SK-N-SH (cell line): Measurements from ENCODE around the gene ZNF22. TPM values are rescaled to one million over a fixed set of nuclear protein-coding genes. Genes with fewer than 3 reads are reported as not detected.

Source experiments
- CTCF ChIA-PET: fragments of 300-600, 350-600 bp; formaldehyde crosslinking; extraction: SDS; loops from one replicate; lab custom pipeline; 2021; lab: Yijun Ruan, JAX
- POLR2A ChIA-PET: fragments of 350-600 bp; sonication (Branson Sonifier 250); formaldehyde crosslinking; extraction: SDS; loops from one replicate; lab custom pipeline; 2020; ENCODE audit warnings: antibody characterized with exemption, inconsistent platforms; lab: Yijun Ruan, JAX
- DNase-seq: peaks from one replicate; pipeline ENCODE4 v3.0.0; 2012
- H2AFZ ChIP-seq: fragments of 200-600 bp; sonication (generic); 2 replicates; pipeline ENCODE4 v1.8.1; 2016; ENCODE audit warnings: antibody characterized with exemption, mild to moderate bottlenecking, low read depth
- H3F3A ChIP-seq: fragments of 200-600 bp; sonication (generic); replicated peaks from 2 replicates; pipeline ENCODE3; 2016; ENCODE audit warnings: antibody characterized with exemption, mild to moderate bottlenecking; ENCODE audit not compliant: insufficient read depth
- H3K27ac ChIP-seq, 2 experiments: fragments of 200-500 bp in 1 of 2; fragments of 200-600 bp in 1 of 2; sonication (Bioruptor generic) in 1 of 2; sonication (generic), shearing (Covaris generic) in 1 of 2; 2 replicates each; pipeline versions ENCODE4 v1.5.1 to v1.6.1; 2014 to 2016; ENCODE audit warnings: low read depth in 2 of 2, inconsistent platforms in 1 of 2, low read length in 1 of 2, mild to moderate bottlenecking in 1 of 2, mixed read lengths in 1 of 2
- H3K27me3 ChIP-seq: fragments of 200-600 bp; sonication (generic), shearing (Covaris generic); 2 replicates; pipeline ENCODE4 v1.6.1; 2016; ENCODE audit warnings: mixed run types; ENCODE audit not compliant: insufficient read depth
- H3K36me3 ChIP-seq, 2 experiments: fragments of 200-500 bp in 1 of 2; fragments of 200-600 bp in 1 of 2; sonication (Bioruptor generic) in 1 of 2; sonication (generic) in 1 of 2; replicated peaks in 1 of 2; 2 replicates each; pipeline versions ENCODE3 to v1.5.1; 2014 to 2016; ENCODE audit warnings: low read length in 1 of 2, mild to moderate bottlenecking in 1 of 2; ENCODE audit not compliant: insufficient read depth in 2 of 2, control insufficient read depth in 1 of 2
- H3K4me1 ChIP-seq, 2 experiments: fragments of 200-500 bp in 1 of 2; fragments of 200-600 bp in 1 of 2; sonication (Bioruptor generic) in 1 of 2; sonication (generic), shearing (Covaris generic) in 1 of 2; 2 replicates each; pipeline versions ENCODE4 v1.5.1 to v1.6.1; 2014 to 2016; ENCODE audit warnings: low read depth in 1 of 2, low read length in 1 of 2, mixed run types in 1 of 2; ENCODE audit not compliant: insufficient read depth in 2 of 2, control insufficient read depth in 1 of 2
- H3K4me2 ChIP-seq: fragments of 200-600 bp; sonication (generic), shearing (Covaris generic); 2 replicates; pipeline ENCODE4 v1.6.1; 2017; ENCODE audit warnings: mixed run types
- H3K4me3 ChIP-seq, 2 experiments: fragments of 200-500 bp in 1 of 2; fragments of 200-600 bp in 1 of 2; sonication (Bioruptor generic) in 1 of 2; sonication (generic), shearing (Covaris generic) in 1 of 2; 2 replicates each; pipeline versions ENCODE4 v1.5.1 to v1.8.1; 2014 to 2016; ENCODE audit warnings: low read depth in 2 of 2, inconsistent platforms in 1 of 2, low read length in 1 of 2, mild to moderate bottlenecking in 1 of 2, mixed read lengths in 1 of 2, moderate library complexity in 1 of 2
- H3K79me2 ChIP-seq: fragments of 200-600 bp; sonication (generic); 2 replicates; pipeline ENCODE4 v1.8.1; 2017; ENCODE audit warnings: mild to moderate bottlenecking; ENCODE audit not compliant: insufficient read depth
- H3K9ac ChIP-seq: fragments of 200-600 bp; sonication (generic); 2 replicates; pipeline ENCODE4 v1.6.1; 2017; ENCODE audit warnings: mixed run types
- H3K9me2 ChIP-seq: fragments of 200-600 bp; sonication (generic); 2 replicates; pipeline ENCODE4 v1.6.1; 2017; ENCODE audit warnings: mixed run types
- H3K9me3 ChIP-seq: fragments of 200-600 bp; sonication (generic); 2 replicates; pipeline ENCODE4 v1.6.1; 2017; ENCODE audit warnings: mixed run types, mild to moderate bottlenecking, moderate library complexity
- H4K20me1 ChIP-seq: fragments of 200-600 bp; sonication (generic); 2 replicates; pipeline ENCODE4 v1.6.1; 2017; ENCODE audit warnings: mild to moderate bottlenecking, mixed run types; ENCODE audit not compliant: insufficient read depth
- CTCF ChIP-seq: fragments of 200-600 bp; sonication (generic); IDR thresholded peaks from 2 replicates; pipeline ENCODE4 v1.6.1; 2017; ENCODE audit warnings: antibody characterized with exemption, mild to moderate bottlenecking, moderate library complexity
- ELF1 ChIP-seq: IDR thresholded peaks from 2 replicates; pipeline ENCODE4 v1.4.0; 2012
- EP300 ChIP-seq, 2 experiments: IDR thresholded peaks; 2 replicates each; pipeline versions ENCODE4 v1.4.0 to v1.6.1; 2012; ENCODE audit warnings: borderline replicate concordance in 1 of 2, low read depth in 1 of 2, low read length in 1 of 2
- EZH2phosphoT487 ChIP-seq: fragments of 200-600 bp; sonication (generic); IDR thresholded peaks from 2 replicates; pipeline ENCODE4 v1.6.1; 2017; ENCODE audit warnings: low read depth, mixed run types, mild to moderate bottlenecking, antibody characterized with exemption, moderate library complexity, borderline replicate concordance
- FOSL2 ChIP-seq: IDR thresholded peaks from 2 replicates; pipeline ENCODE4 v1.4.0; 2012; ENCODE audit warnings: low read depth, mild to moderate bottlenecking, moderate library complexity, borderline replicate concordance
- GABPA ChIP-seq: IDR thresholded peaks from 2 replicates; pipeline ENCODE4 v1.4.0; 2012; ENCODE audit warnings: low read depth, mild to moderate bottlenecking
- GATA2 ChIP-seq: sonication (generic); formaldehyde crosslinking; IDR thresholded peaks from 2 replicates; pipeline ENCODE4 v1.5.0; 2020; ENCODE audit warnings: mild to moderate bottlenecking, missing genetic modification reagents
- JUND ChIP-seq: IDR thresholded peaks from 2 replicates; pipeline ENCODE4 v1.4.0; 2012
- MAX ChIP-seq: IDR thresholded peaks from 2 replicates; pipeline ENCODE4 v1.4.0; 2012; ENCODE audit warnings: low read depth
- MEF2A ChIP-seq: IDR thresholded peaks from 2 replicates; pipeline ENCODE4 v1.4.0; 2012; ENCODE audit warnings: low read depth, borderline replicate concordance
- NRF1 ChIP-seq: IDR thresholded peaks from 2 replicates; pipeline ENCODE4 v1.6.1; 2012; ENCODE audit warnings: low read depth, mild to moderate bottlenecking, low read length
- PBX3 ChIP-seq: IDR thresholded peaks from 2 replicates; pipeline ENCODE4; 2012
- POLR2AphosphoS5 ChIP-seq: IDR thresholded peaks from 2 replicates; pipeline ENCODE4 v1.6.1; 2012; ENCODE audit warnings: low read depth, low read length
- RAD21 ChIP-seq: IDR thresholded peaks from 2 replicates; pipeline ENCODE4 v1.6.1; 2012; ENCODE audit warnings: mild to moderate bottlenecking, low read length
- RCOR1 ChIP-seq: fragments of 150-350 bp; IDR thresholded peaks from 2 replicates; pipeline ENCODE4 v1.6.1; 2017; ENCODE audit warnings: antibody characterized with exemption, low read length
- REST ChIP-seq: IDR thresholded peaks from 2 replicates; pipeline ENCODE4 v1.6.1; 2012; ENCODE audit warnings: mild to moderate bottlenecking, low read depth, low read length, moderate library complexity
- SMC3 ChIP-seq: IDR thresholded peaks from 2 replicates; pipeline ENCODE4 v1.6.1; 2012; ENCODE audit warnings: low read depth, low read length, improper control_type of control experiment
- TAF1 ChIP-seq: IDR thresholded peaks from 2 replicates; pipeline ENCODE4 v1.6.1; 2012; ENCODE audit warnings: low read depth, mild to moderate bottlenecking, low read length, moderate library complexity, borderline replicate concordance
- TCF12 ChIP-seq: IDR thresholded peaks from 2 replicates; pipeline ENCODE4 v1.4.0; 2012
- TEAD4 ChIP-seq: IDR thresholded peaks from 2 replicates; pipeline ENCODE4 v1.4.0; 2012; ENCODE audit warnings: mild to moderate bottlenecking, borderline replicate concordance; ENCODE audit not compliant: insufficient read depth
- YY1 ChIP-seq: IDR thresholded peaks from 2 replicates; pipeline ENCODE4 v1.4.0; 2012; ENCODE audit warnings: low read depth, mild to moderate bottlenecking
- WGBS: methylation state at CpG from one replicate; pipeline ENCODE4 v1.1.6; 2017; ENCODE audit warnings: low lambda C conversion rate; 5-methylcytosine and 5-hydroxymethylcytosine counted together
- polyA plus RNA-seq, 3 experiments: library from polyadenylated mRNA; depleted of rRNA; stranded (reverse); fragments of >200 nt; gene quantifications; 2 replicates each; pipeline ENCODE4 v1.2.3, GENCODE V29; 2012

Gene ZNF22
- polyA plus RNA-seq, 1 of the 3 experiments (the other 2 are of a cell fraction) = 10.2 TPM

GRCh38 chr10:44959247-44960087, 41.3 kb upstream of the ZNF22 start, which contains the start of gene RASSF4:
Gene RASSF4 (plus strand): TSS chr10:44959802. CDS start chr10:44970203, 10,401 bp downstream.
- H3K36me3 ChIP-seq = peaks cover 0 to 8% of the 10 kb centered on the region in 2 experiments
- peak within 1 kb of the TSS; percentile 96 for H3K4me2 ChIP-seq
- peak within 1 kb of the TSS; percentile 83 to 89 for H3K4me3 ChIP-seq
- peak within 1 kb of the TSS; percentile 75 to 81 for H3K27ac ChIP-seq
- peak within 1 kb of the TSS; percentile 91 for H3K9ac ChIP-seq
- CTCF ChIA-PET = interaction anchor here (1.0 to 2.9 kb wide), 2 partner anchors 8 to 27 kb away, joined by 3 to 16 read pairs; no protein-coding TSS in a partner anchor
- peak within 1 kb of the TSS; percentile 90 for H2AFZ ChIP-seq
- peaks cover 17 to 31% of the 10 kb centered on the region in 2 experiments; a peak in 3 of 4 replicates for H3K4me1 ChIP-seq
- TF ChIP-seq NRF1 (peak; percentile 83), MAX (peak; percentile 51; the same call in 1 of the 2 replicates), ELF1 (peak; percentile 62), GATA2 (CRISPR knock-in tag) (no peak), TAF1 (peak; percentile 38), POLR2AphosphoS5 (peak; percentile 83), EP300 (IDR thresholded peaks at IDR 0.05; ENCODE audit: borderline replicate concordance in 1 of 2, low read depth in 1 of 2, low read length in 1 of 2) (no peak), TEAD4 (no peak), TCF12 (no peak), GABPA (no peak)
- H3K9me2 ChIP-seq = no peaks in the 10 kb centered on the region
- DNase-seq = peak; percentile 99
- no peaks in the 10 kb centered on the region for H3K27me3 ChIP-seq
- POLR2A ChIA-PET = interaction anchor here (0.9 to 1.3 kb wide), 2 partner anchors 13 to 42 kb away, joined by 3 to 4 read pairs; no protein-coding TSS in a partner anchor
- no peaks in the 10 kb centered on the region for H4K20me1 ChIP-seq
- peaks cover 7% of the 10 kb centered on the region for H3K79me2 ChIP-seq
- H3F3A ChIP-seq = no peaks in the 10 kb centered on the region
- no peaks in the 10 kb centered on the region for H3K9me3 ChIP-seq
- WGBS = 0% methylated on average over 11 of the region's 74 CpGs

- H3K27ac ChIP-seq = no peak overlapping the region
- 55% methylated on average over 7 of the region's 8 CpGs for WGBS
- POLR2A ChIA-PET = interaction anchor here (0.9 kb wide), 1 partner anchor 41 kb away, joined by 3 read pairs; no protein-coding TSS in a partner anchor
- CTCF ChIA-PET = interaction anchor here (1.7 to 2.9 kb wide), 2 partner anchors 14 to 27 kb away, joined by 7 to 16 read pairs; no protein-coding TSS in a partner anchor
- H3K4me1 ChIP-seq = peaks cover 19 to 34% of the 10 kb centered on the region in 2 experiments; a peak in 3 of 4 replicates
- peaks cover 7% of the 10 kb centered on the region; the same call in 1 of the 2 replicates for H3K79me2 ChIP-seq
- peak overlapping the region; percentile 96 for H3K4me2 ChIP-seq
- no peaks in the 10 kb centered on the region for H3K27me3 ChIP-seq
- H2AFZ ChIP-seq = peak overlapping the region; percentile 90
- no peaks in the 10 kb centered on the region for H3K9me3 ChIP-seq
- peak overlapping the region; percentile 83 to 89 for H3K4me3 ChIP-seq
- DNase-seq = no peak
- peak overlapping the region; percentile 59 for H3K9ac ChIP-seq
- H3K36me3 ChIP-seq = peaks cover 0 to 8% of the 10 kb centered on the region in 2 experiments
- no peaks in the 10 kb centered on the region for H3F3A ChIP-seq
- no peaks in the 10 kb centered on the region for H3K9me2 ChIP-seq
- no peaks in the 10 kb centered on the region for H4K20me1 ChIP-seq
- TF ChIP-seq POLR2AphosphoS5 (no peak), RCOR1 (no peak), SMC3 (no peak), EZH2phosphoT487 (no peak), YY1 (no peak), PBX3 (no peak), JUND (no peak), FOSL2 (no peak), CTCF (no peak), GATA2 (CRISPR knock-in tag) (no peak), TAF1 (no peak), RAD21 (no peak), REST (no peak), MEF2A (no peak)
Measured at GRCh38 chr10:44960088-44960460, 40.6 kb upstream of the ZNF22 start.
